ENCODE results near the gene ITGB6.

GRCh38 chr2:160108646-160109045 lies 91.4 kb downstream of the ITGB6 start:
- TF ChIP-seq RFX5 (IDR thresholded peaks at IDR 0.05; ENCODE audit: low read depth, low read length) (no peak), FOS (IDR thresholded peaks at IDR 0.05; ENCODE audit: low read depth, low read length) (no peak), USF2 (IDR thresholded peaks at IDR 0.05; ENCODE audit: low read depth, low read length) (no peak)
